SK-N-SH treated with all-trans-retinoic acid at 6 μM for 48 hours (cell line): Measurements from ENCODE around the gene DNAJB4.
"Not testable (repeated sequence)": the region's sequence is repeated elsewhere in the genome, so short reads cannot be mapped to it uniquely, and the experiment has no call there.

Experiments
- ATAC-seq: fragments of 200-7000 bp; cut with Tn5 transposase; 3 replicates; pipeline ENCODE4 v1.9.1; 2020; ENCODE audit warnings: mild to moderate bottlenecking, moderate library complexity
- ARNTL ChIP-seq: fragments of 450-650 bp; formaldehyde crosslinking; IDR thresholded peaks from 2 replicates; pipeline ENCODE4 v1.5.0; 2020; ENCODE audit warnings: low read depth, mild to moderate bottlenecking, moderate library complexity, borderline replicate concordance
- CREB5 ChIP-seq: fragments of 250-450 bp; sonication (Bioruptor Pico); IDR thresholded peaks from 2 replicates; pipeline ENCODE4 v1.5.1; 2020; ENCODE audit warnings: low read depth, mild to moderate bottlenecking, moderate library complexity
- CSDC2 ChIP-seq: fragments of 250-450 bp; sonication (Bioruptor Pico); IDR thresholded peaks from 2 replicates; pipeline ENCODE4 v1.5.0; 2020; ENCODE audit warnings: mild to moderate bottlenecking, moderate library complexity
- CSRNP3 ChIP-seq: fragments of 250-450 bp; sonication (Bioruptor Pico); IDR thresholded peaks from 2 replicates; pipeline ENCODE4 v1.5.1; 2021; ENCODE audit warnings: mild to moderate bottlenecking, moderate library complexity
- ESRRG ChIP-seq: fragments of 250-450 bp; sonication (Bioruptor Pico); IDR thresholded peaks from 2 replicates; pipeline ENCODE4 v1.6.1; 2021; ENCODE audit warnings: mild to moderate bottlenecking
- ISL1 ChIP-seq: fragments of 250-450 bp; sonication (Bioruptor Pico); IDR thresholded peaks from 2 replicates; pipeline ENCODE4 v2.1.2; 2022; ENCODE audit warnings: mild to moderate bottlenecking, moderate library complexity
- OSR1 ChIP-seq: fragments of 250-450 bp; sonication (Bioruptor Pico); IDR thresholded peaks from 2 replicates; pipeline ENCODE4 v1.8.0; 2022; ENCODE audit warnings: moderate library complexity, mild to moderate bottlenecking, inconsistent platforms
- PATZ1 ChIP-seq: fragments of 250-450 bp; sonication (Bioruptor Pico); IDR thresholded peaks from 2 replicates; pipeline ENCODE4 v1.8.0; 2020; ENCODE audit warnings: mild to moderate bottlenecking, moderate library complexity, borderline replicate concordance
- POU6F1 ChIP-seq: fragments of 250-450 bp; sonication (Bioruptor Pico); IDR thresholded peaks from 2 replicates; pipeline ENCODE4 v1.8.0; 2021; ENCODE audit warnings: low read depth, mild to moderate bottlenecking, moderate library complexity, borderline replicate concordance
- PPARA ChIP-seq: fragments of 250-450 bp; sonication (Bioruptor Pico); IDR thresholded peaks from 2 replicates; pipeline ENCODE4 v1.5.0; 2020; ENCODE audit warnings: mild to moderate bottlenecking, borderline replicate concordance
- SNAI2 ChIP-seq: fragments of 250-450 bp; sonication (Bioruptor Pico); IDR thresholded peaks from 2 replicates; pipeline ENCODE4 v1.5.0; 2020; ENCODE audit warnings: mild to moderate bottlenecking, moderate library complexity
- TCF4 ChIP-seq: fragments of 250-450 bp; sonication (Bioruptor Pico); IDR thresholded peaks from 2 replicates; pipeline ENCODE4 v1.8.0; 2021; ENCODE audit warnings: mild to moderate bottlenecking, moderate library complexity, borderline replicate concordance
- TOX ChIP-seq: fragments of 250-450 bp; sonication (Bioruptor Pico); IDR thresholded peaks from 2 replicates; pipeline ENCODE4 v1.8.0; 2021; ENCODE audit warnings: mild to moderate bottlenecking, moderate library complexity, borderline replicate concordance
- TSHZ2 ChIP-seq: fragments of 250-450 bp; sonication (Bioruptor Pico); IDR thresholded peaks from 2 replicates; pipeline ENCODE4 v1.5.0; 2020; ENCODE audit warnings: mild to moderate bottlenecking, moderate library complexity
- ZC3H10 ChIP-seq: fragments of 250-450 bp; sonication (Bioruptor Pico); IDR thresholded peaks from 2 replicates; pipeline ENCODE4 v1.5.1; 2021; ENCODE audit warnings: mild to moderate bottlenecking, moderate library complexity
- ZFP3 ChIP-seq: fragments of 250-450 bp; sonication (Bioruptor Pico); IDR thresholded peaks from 2 replicates; pipeline ENCODE4 v1.5.0; 2020; ENCODE audit warnings: mild to moderate bottlenecking, moderate library complexity
- ZFP30 ChIP-seq: fragments of 450-650 bp; formaldehyde crosslinking; IDR thresholded peaks from 2 replicates; pipeline ENCODE4 v1.5.0; 2022; ENCODE audit warnings: mild to moderate bottlenecking, moderate library complexity
- ZNF565 ChIP-seq: fragments of 450-650 bp; formaldehyde crosslinking; conservative IDR thresholded peaks from 2 replicates; pipeline ENCODE4 v1.5.0; 2020; ENCODE audit warnings: low read depth, mild to moderate bottlenecking, moderate library complexity
- ZNF70 ChIP-seq: fragments of 450-650 bp; formaldehyde crosslinking; IDR thresholded peaks from 2 replicates; pipeline ENCODE4 v1.5.0; 2020; ENCODE audit warnings: mild to moderate bottlenecking, moderate library complexity
- ZNF8 ChIP-seq: fragments of 450-650 bp; formaldehyde crosslinking; IDR thresholded peaks from 2 replicates; pipeline ENCODE4 v1.5.0; 2020; ENCODE audit warnings: mild to moderate bottlenecking, moderate library complexity

The DNAJB4 gene

GRCh38 chr1:78011050-78011449 is 6.3 kb downstream of the DNAJB4 start (continued):
- TF ChIP-seq CSRNP3 = no peak
- TF ChIP-seq ARNTL (CRISPR knock-in tag) = no peak
- no peak for TF ChIP-seq ZFP3 (CRISPR knock-in tag)
- no peak for TF ChIP-seq ISL1 (CRISPR knock-in tag)

- TF ChIP-seq TSHZ2 (CRISPR knock-in tag) = no peak
- no peak for TF ChIP-seq TCF4 (CRISPR knock-in tag)
- TF ChIP-seq, all 23 proteins: peak for 0
Measured at GRCh38 chr1:78015148-78015547, 10.4 kb downstream of the DNAJB4 start.

GRCh38 chr1:78019024-78019423 is 14.3 kb downstream of the DNAJB4 start:
- TF ChIP-seq SNAI2 (CRISPR knock-in tag) = no peak
- TF ChIP-seq CSRNP3 = no peak
- TF ChIP-seq TOX = no peak
- TF ChIP-seq PPARA (CRISPR knock-in tag) = no peak
- TF ChIP-seq ISL1 (CRISPR knock-in tag) = no peak
- no peak for TF ChIP-seq TCF4 (CRISPR knock-in tag)
- no peak for ATAC-seq

More at GRCh38 chr1:78015148-78015547, 10.4 kb downstream of the DNAJB4 start:
- no peak for ATAC-seq

- not testable (repeated sequence) for ATAC-seq
Measured at GRCh38 chr1:78021134-78021533, 16.4 kb downstream of the DNAJB4 start.

- ATAC-seq = no peak
- TF ChIP-seq ESRRG = no peak
- TF ChIP-seq CREB5 (CRISPR knock-in tag) = no peak
- TF ChIP-seq ZC3H10 (CRISPR knock-in tag) = no peak
- TF ChIP-seq CSRNP3 = no peak
- no peak for TF ChIP-seq SNAI2 (CRISPR knock-in tag)
- TF ChIP-seq ZFP3 (CRISPR knock-in tag) = no peak
- no peak for TF ChIP-seq PPARA (CRISPR knock-in tag)
- TF ChIP-seq ZNF565 (CRISPR knock-in tag) = no peak
- TF ChIP-seq ZFP30 (CRISPR knock-in tag) = no peak
- TF ChIP-seq PATZ1 (CRISPR knock-in tag) = no peak
- TF ChIP-seq OSR1 (CRISPR knock-in tag) = no peak
- TF ChIP-seq TOX = no peak
- no peak for TF ChIP-seq CSDC2 (CRISPR knock-in tag)
- TF ChIP-seq ZNF8 (CRISPR knock-in tag) = no peak
- no peak for TF ChIP-seq TCF4 (CRISPR knock-in tag)
- TF ChIP-seq POU6F1 (CRISPR knock-in tag) = no peak
- no peak for TF ChIP-seq ZNF70
Measured at GRCh38 chr1:78029793-78030192, 25.1 kb downstream of the DNAJB4 start.
